H9 (cell line): ENCODE results near the gene LRRC8B. TPM values are rescaled to one million over a fixed set of nuclear protein-coding genes. Genes with fewer than 3 reads are reported as not detected.

Experiments used
- DNase-seq: peaks from one replicate; pipeline ENCODE4 v3.0.0-alpha.2; 2017
- H2AFZ ChIP-seq: one replicate; pipeline ENCODE4 v1.6.1; 2013; ENCODE audit warnings: mild to moderate bottlenecking, low read length, control low read depth, moderate library complexity
- H2AK5ac ChIP-seq: 2 replicates; pipeline ENCODE4 v1.6.1; 2013; ENCODE audit warnings: low read length, control low read depth, mixed read lengths; ENCODE audit not compliant: insufficient read length
- H2BK120ac ChIP-seq: one replicate; pipeline ENCODE4 v1.6.1; 2013; ENCODE audit warnings: low read depth, mild to moderate bottlenecking, low read length, control low read depth, inconsistent platforms; ENCODE audit not compliant: poor library complexity, severe bottlenecking
- H2BK12ac ChIP-seq: 2 replicates; pipeline ENCODE4 v1.6.1; 2013; ENCODE audit warnings: low read length, control low read depth, mixed read lengths, low read depth; ENCODE audit not compliant: insufficient read length
- H2BK15ac ChIP-seq: 2 replicates; pipeline ENCODE4 v1.6.1; 2013; ENCODE audit warnings: low read depth, low read length, control low read depth
- H2BK20ac ChIP-seq: one replicate; pipeline ENCODE4 v1.6.1; 2013; ENCODE audit warnings: low read depth, mild to moderate bottlenecking, low read length, control low read depth, inconsistent platforms; ENCODE audit not compliant: poor library complexity, severe bottlenecking
- H2BK5ac ChIP-seq: 2 replicates; pipeline ENCODE4 v1.6.1; 2013; ENCODE audit warnings: low read length, control low read depth, mixed read lengths; ENCODE audit not compliant: insufficient read length
- H3K14ac ChIP-seq: 2 replicates; pipeline ENCODE4 v1.6.1; 2013; ENCODE audit warnings: low read length, control low read depth; ENCODE audit not compliant: insufficient read depth
- H3K18ac ChIP-seq: 2 replicates; pipeline ENCODE4 v1.6.1; 2013; ENCODE audit warnings: low read depth, mild to moderate bottlenecking, mixed read lengths, low read length, control low read depth; ENCODE audit not compliant: insufficient read length
- H3K23ac ChIP-seq: 2 replicates; pipeline ENCODE4 v1.6.1; 2013; ENCODE audit warnings: low read length, control low read depth, mixed read lengths, low read depth; ENCODE audit not compliant: insufficient read length
- H3K23me2 ChIP-seq: 2 replicates; pipeline ENCODE4 v1.6.1; 2013; ENCODE audit warnings: low read depth, mild to moderate bottlenecking, mixed read lengths, low read length, control low read depth; ENCODE audit not compliant: insufficient read length, poor library complexity, severe bottlenecking
- H3K27ac ChIP-seq: 2 replicates; pipeline ENCODE4 v1.5.1; 2013; ENCODE audit warnings: low read length, control low read depth, mixed read lengths, low read depth; ENCODE audit not compliant: insufficient read length
- H3K27me3 ChIP-seq: 2 replicates; pipeline ENCODE4 v1.6.1; 2013; ENCODE audit warnings: low read length, control low read depth, inconsistent platforms; ENCODE audit not compliant: insufficient read depth
- H3K4ac ChIP-seq: 2 replicates; pipeline ENCODE4 v1.6.1; 2013; ENCODE audit warnings: low read depth, mild to moderate bottlenecking, control low read depth, inconsistent platforms, low read length, moderate library complexity
- H3K4me1 ChIP-seq: 2 replicates; pipeline ENCODE4 v1.6.1; 2013; ENCODE audit warnings: low read length, control low read depth, inconsistent platforms; ENCODE audit not compliant: insufficient read depth
- H3K4me2 ChIP-seq: 2 replicates; pipeline ENCODE4 v1.6.1; 2013; ENCODE audit warnings: low read length, control low read depth, mixed read lengths; ENCODE audit not compliant: insufficient read length, insufficient read depth
- H3K56ac ChIP-seq: 2 replicates; pipeline ENCODE4 v1.6.1; 2013; ENCODE audit warnings: low read depth, mild to moderate bottlenecking, mixed read lengths, low read length, control low read depth; ENCODE audit not compliant: insufficient read length
- H3K79me1 ChIP-seq: 2 replicates; pipeline ENCODE4 v1.6.1; 2013; ENCODE audit warnings: low read depth, mild to moderate bottlenecking, moderate library complexity, low read length, control low read depth, inconsistent platforms; ENCODE audit not compliant: insufficient read depth, poor library complexity, severe bottlenecking
- H3K79me2 ChIP-seq: 2 replicates; pipeline ENCODE4 v1.6.1; 2013; ENCODE audit warnings: low read length, control low read depth, inconsistent platforms; ENCODE audit not compliant: insufficient read depth
- H3K9ac ChIP-seq: 2 replicates; pipeline ENCODE4 v1.6.1; 2013; ENCODE audit warnings: low read length, control low read depth, mixed read lengths; ENCODE audit not compliant: insufficient read length; ENCODE audit errors: extremely low read depth
- H3K9me3 ChIP-seq: one replicate; pipeline ENCODE4 v1.6.1; 2013; ENCODE audit warnings: low read depth, low read length, inconsistent platforms; ENCODE audit not compliant: control insufficient read depth
- H3T11ph ChIP-seq: one replicate; pipeline ENCODE4 v1.6.1; 2013; ENCODE audit warnings: mild to moderate bottlenecking, low read length, control low read depth, inconsistent platforms
- H4K20me1 ChIP-seq: one replicate; pipeline ENCODE4 v1.6.1; 2013; ENCODE audit not compliant: control insufficient read depth, insufficient read length, insufficient read depth
- H4K5ac ChIP-seq: 2 replicates; pipeline ENCODE4 v1.6.1; 2013; ENCODE audit warnings: low read depth, mild to moderate bottlenecking, mixed read lengths, low read length, control low read depth; ENCODE audit not compliant: insufficient read length
- H4K8ac ChIP-seq: replicated peaks from 2 replicates; pipeline ENCODE4 v1.6.1; 2013; ENCODE audit warnings: low read length, control low read depth, mixed read lengths, low read depth; ENCODE audit not compliant: insufficient read length
- H4K91ac ChIP-seq: 2 replicates; pipeline ENCODE4 v1.6.1; 2013; ENCODE audit warnings: low read depth, mild to moderate bottlenecking, moderate library complexity, mixed read lengths, low read length, control low read depth; ENCODE audit not compliant: insufficient read length
- H3K27ac Mint-ChIP-seq, 3 experiments: 2 replicates in 2 of 3; 3 replicates in 1 of 3; pipeline ENCODE4 v1.8.0; 2020 to 2021; ENCODE audit warnings: mixed read lengths in 3 of 3, mild to moderate bottlenecking in 1 of 3, moderate library complexity in 1 of 3
- H3K27me3 Mint-ChIP-seq: 2 replicates; pipeline ENCODE4 v1.8.0; 2021; ENCODE audit warnings: low read depth, mild to moderate bottlenecking, moderate library complexity, mixed read lengths
- H3K36me3 Mint-ChIP-seq, 3 experiments: 2 replicates in 2 of 3; 3 replicates in 1 of 3; pipeline ENCODE4 v1.8.0; 2020 to 2021; ENCODE audit warnings: low read depth in 3 of 3, mixed read lengths in 3 of 3; ENCODE audit not compliant: insufficient read depth in 1 of 3
- H3K4me1 Mint-ChIP-seq, 2 experiments: 2 replicates each; pipeline ENCODE4 v1.8.0; 2020; ENCODE audit warnings: mixed read lengths in 2 of 2
- H3K4me3 Mint-ChIP-seq, 2 experiments: 2 replicates in 1 of 2; 3 replicates in 1 of 2; pipeline ENCODE4 v1.8.0; 2020 to 2021; ENCODE audit warnings: mild to moderate bottlenecking in 2 of 2, mixed read lengths in 2 of 2, moderate library complexity in 1 of 2
- H3K9me3 Mint-ChIP-seq, 2 experiments: 2 replicates in 1 of 2; 3 replicates in 1 of 2; pipeline ENCODE4 v1.8.0; 2020; ENCODE audit warnings: mild to moderate bottlenecking in 2 of 2, mixed read lengths in 2 of 2, moderate library complexity in 1 of 2
- WGBS: extraction: QIAGEN DNeasy Blood & Tissue Kit; methylation state at CpG from one replicate; pipeline ENCODE4 v1.1.7; 2013; ENCODE audit warnings: missing lambda C conversion rate, low lambda C conversion rate, mixed read lengths; ENCODE audit not compliant: insufficient read length; ENCODE audit errors: extremely low coverage; 5-methylcytosine and 5-hydroxymethylcytosine counted together
- total RNA-seq: library from RNA; stranded (reverse); gene quantifications from 2 replicates; pipeline ENCODE4 v1.2.1, GENCODE V29; 2021
- TF ChIP-seq, protein P1 (sequence below): fragments of 200-600 bp; sonication (generic); conservative IDR thresholded peaks from 3 replicates; pipeline ENCODE4 v1.8.0; 2021; ENCODE audit warnings: antibody characterized with exemption, mild to moderate bottlenecking

The LRRC8B gene
- total RNA-seq, 1 experiment from 2014 or later: 33.2 TPM

DNA sequence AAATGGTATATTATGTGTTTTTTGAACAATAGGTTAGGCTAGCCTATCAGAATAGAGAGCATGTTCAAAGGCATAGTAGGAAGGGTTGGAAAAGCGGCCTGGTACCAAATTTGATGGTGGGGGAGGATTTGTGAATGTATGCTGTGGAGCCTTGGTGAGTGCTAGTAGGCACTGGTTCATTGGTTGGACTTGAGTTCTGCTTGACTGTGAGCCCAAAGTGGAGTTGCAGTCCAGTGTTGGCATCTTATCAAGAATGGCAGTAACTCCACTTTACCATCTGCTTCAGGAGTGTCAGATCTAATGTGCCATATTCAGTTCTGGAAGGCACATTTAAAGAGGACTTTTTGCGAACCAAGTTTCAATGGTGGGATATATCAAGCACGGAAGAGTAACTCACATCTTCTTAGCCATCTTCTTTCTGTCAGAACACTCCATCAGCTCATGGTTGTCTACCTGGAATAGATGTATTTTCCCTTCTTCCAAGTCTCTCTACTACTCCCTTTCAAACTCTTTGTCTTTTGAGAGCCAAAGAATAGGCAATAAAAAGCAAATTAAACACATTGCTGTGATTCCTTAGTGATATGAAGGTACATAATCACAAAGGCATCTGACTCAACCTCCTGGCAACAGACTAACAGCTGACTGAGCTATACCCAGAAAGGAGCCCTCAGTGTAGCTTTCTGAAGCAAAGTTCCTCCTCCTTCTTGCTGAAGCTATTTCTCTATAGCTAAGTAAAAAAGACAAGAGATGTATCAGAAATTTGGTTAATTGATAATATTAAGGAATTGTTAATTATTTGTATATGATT is 21.7 kb downstream of the LRRC8B start:
- Histone ChIP-seq H2BK20ac (no peak overlapping the region), H4K5ac (no peak overlapping the region), H2AFZ (no peak overlapping the region), H3K9me3 (no peaks in the 10 kb centered on the region), H3K79me2 (peaks cover 7% of the 10 kb centered on the region; the same call in 1 of the 2 replicates), H3K9ac (no peak overlapping the region), H3T11ph (no peak overlapping the region), H2BK12ac (no peak overlapping the region), H4K20me1 (no peaks in the 10 kb centered on the region), H3K18ac (no peak overlapping the region), H4K8ac (no peak overlapping the region), H2BK5ac (no peak overlapping the region), H3K27me3 (no peaks in the 10 kb centered on the region), H3K23ac (no peak overlapping the region), H2BK120ac (no peak overlapping the region), H3K4ac (no peak overlapping the region), H3K4me2 (no peak overlapping the region), H3K27ac (no peak overlapping the region), H3K56ac (no peak overlapping the region), H3K79me1 (no peaks in the 10 kb centered on the region), H3K4me1 (no peaks in the 10 kb centered on the region), H4K91ac (no peak overlapping the region), H2AK5ac (no peak overlapping the region), H3K23me2 (no peaks in the 10 kb centered on the region), H3K14ac (no peak overlapping the region), H2BK15ac (no peak overlapping the region)
- H3K9me3 Mint-ChIP-seq: no peaks in the 10 kb centered on the region
- peaks cover 8 to 12% of the 10 kb centered on the region in 2 experiments for H3K4me1 Mint-ChIP-seq
- no peaks in the 10 kb centered on the region; a peak in 1 of 7 replicates for H3K36me3 Mint-ChIP-seq
- WGBS: no CpG with 5 or more reads among the region's 3 CpGs
- no peaks in the 10 kb centered on the region for H3K27me3 Mint-ChIP-seq
- H3K27ac Mint-ChIP-seq: no peak overlapping the region; a peak in 1 of 7 replicates
- H3K4me3 Mint-ChIP-seq: no peak overlapping the region
- DNase-seq: no peak
- TF ChIP-seq, protein P1, sequence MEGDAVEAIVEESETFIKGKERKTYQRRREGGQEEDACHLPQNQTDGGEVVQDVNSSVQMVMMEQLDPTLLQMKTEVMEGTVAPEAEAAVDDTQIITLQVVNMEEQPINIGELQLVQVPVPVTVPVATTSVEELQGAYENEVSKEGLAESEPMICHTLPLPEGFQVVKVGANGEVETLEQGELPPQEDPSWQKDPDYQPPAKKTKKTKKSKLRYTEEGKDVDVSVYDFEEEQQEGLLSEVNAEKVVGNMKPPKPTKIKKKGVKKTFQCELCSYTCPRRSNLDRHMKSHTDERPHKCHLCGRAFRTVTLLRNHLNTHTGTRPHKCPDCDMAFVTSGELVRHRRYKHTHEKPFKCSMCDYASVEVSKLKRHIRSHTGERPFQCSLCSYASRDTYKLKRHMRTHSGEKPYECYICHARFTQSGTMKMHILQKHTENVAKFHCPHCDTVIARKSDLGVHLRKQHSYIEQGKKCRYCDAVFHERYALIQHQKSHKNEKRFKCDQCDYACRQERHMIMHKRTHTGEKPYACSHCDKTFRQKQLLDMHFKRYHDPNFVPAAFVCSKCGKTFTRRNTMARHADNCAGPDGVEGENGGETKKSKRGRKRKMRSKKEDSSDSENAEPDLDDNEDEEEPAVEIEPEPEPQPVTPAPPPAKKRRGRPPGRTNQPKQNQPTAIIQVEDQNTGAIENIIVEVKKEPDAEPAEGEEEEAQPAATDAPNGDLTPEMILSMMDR: no peak
